Progenitor cell of endocrine pancreas (in vitro differentiated cells): ENCODE measurements around the gene TRIM10. TPM values are rescaled to one million over a fixed set of nuclear protein-coding genes. Genes with fewer than 3 reads are reported as not detected.

Experiments
- DNase-seq: peaks from one replicate; pipeline ENCODE4 v3.0.0; 2021; ENCODE audit warnings: low spot score; ENCODE audit not compliant: unreplicated experiment
- H3K27ac Mint-ChIP-seq: 2 replicates; pipeline ENCODE4 v1.8.0; 2021; ENCODE audit warnings: mild to moderate bottlenecking, moderate library complexity, mixed read lengths
- H3K27me3 Mint-ChIP-seq: 2 replicates; pipeline ENCODE4 v1.8.0; 2021; ENCODE audit warnings: mixed read lengths
- H3K36me3 Mint-ChIP-seq: 2 replicates; pipeline ENCODE4 v1.8.0; 2022; ENCODE audit warnings: mixed read lengths; ENCODE audit not compliant: insufficient read depth
- H3K4me1 Mint-ChIP-seq: 2 replicates; pipeline ENCODE4 v1.8.0; 2021; ENCODE audit warnings: low read depth, mixed read lengths
- H3K4me3 Mint-ChIP-seq: 2 replicates; pipeline ENCODE4 v1.8.0; 2021; ENCODE audit warnings: low read depth, mild to moderate bottlenecking, moderate library complexity, mixed read lengths
- H3K9me3 Mint-ChIP-seq: 2 replicates; pipeline ENCODE4 v1.8.0; 2021; ENCODE audit warnings: low read depth, mixed read lengths
- total RNA-seq: library from RNA; stranded (reverse); gene quantifications from 2 replicates; pipeline ENCODE4 v1.2.1, GENCODE V29; 2021
- TF ChIP-seq, protein P1 (sequence below): fragments of 200-600 bp; sonication (generic); IDR thresholded peaks from one replicate; pipeline ENCODE4 v1.5.0; 2021; ENCODE audit warnings: antibody characterized with exemption, mild to moderate bottlenecking; ENCODE audit not compliant: unreplicated experiment

The TRIM10 gene
- total RNA-seq, 1 donor from 2014 or later = not detected

GRCh38 chr6:30164714-30165113 is 3.7 kb upstream of the TRIM10 start:
- H3K27me3 Mint-ChIP-seq = peaks cover 51% of the 10 kb centered on the region
- no peak for DNase-seq
- H3K9me3 Mint-ChIP-seq = no peaks in the 10 kb centered on the region
- no peak overlapping the region for H3K27ac Mint-ChIP-seq
- TF ChIP-seq, protein P1, sequence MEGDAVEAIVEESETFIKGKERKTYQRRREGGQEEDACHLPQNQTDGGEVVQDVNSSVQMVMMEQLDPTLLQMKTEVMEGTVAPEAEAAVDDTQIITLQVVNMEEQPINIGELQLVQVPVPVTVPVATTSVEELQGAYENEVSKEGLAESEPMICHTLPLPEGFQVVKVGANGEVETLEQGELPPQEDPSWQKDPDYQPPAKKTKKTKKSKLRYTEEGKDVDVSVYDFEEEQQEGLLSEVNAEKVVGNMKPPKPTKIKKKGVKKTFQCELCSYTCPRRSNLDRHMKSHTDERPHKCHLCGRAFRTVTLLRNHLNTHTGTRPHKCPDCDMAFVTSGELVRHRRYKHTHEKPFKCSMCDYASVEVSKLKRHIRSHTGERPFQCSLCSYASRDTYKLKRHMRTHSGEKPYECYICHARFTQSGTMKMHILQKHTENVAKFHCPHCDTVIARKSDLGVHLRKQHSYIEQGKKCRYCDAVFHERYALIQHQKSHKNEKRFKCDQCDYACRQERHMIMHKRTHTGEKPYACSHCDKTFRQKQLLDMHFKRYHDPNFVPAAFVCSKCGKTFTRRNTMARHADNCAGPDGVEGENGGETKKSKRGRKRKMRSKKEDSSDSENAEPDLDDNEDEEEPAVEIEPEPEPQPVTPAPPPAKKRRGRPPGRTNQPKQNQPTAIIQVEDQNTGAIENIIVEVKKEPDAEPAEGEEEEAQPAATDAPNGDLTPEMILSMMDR = no peak
- H3K4me3 Mint-ChIP-seq = no peak overlapping the region
- H3K4me1 Mint-ChIP-seq = no peaks in the 10 kb centered on the region
- no peaks in the 10 kb centered on the region for H3K36me3 Mint-ChIP-seq

- TF ChIP-seq, protein P1 = no peak
- H3K9me3 Mint-ChIP-seq = no peaks in the 10 kb centered on the region
- no peak for DNase-seq
- no peaks in the 10 kb centered on the region for H3K4me1 Mint-ChIP-seq
- no peak overlapping the region for H3K4me3 Mint-ChIP-seq
- no peak overlapping the region for H3K27ac Mint-ChIP-seq
- H3K27me3 Mint-ChIP-seq = peaks cover 52% of the 10 kb centered on the region
- no peaks in the 10 kb centered on the region for H3K36me3 Mint-ChIP-seq
Observed at GRCh38 chr6:30163918-30164654, 3.1 kb upstream of the TRIM10 start.

DNA sequence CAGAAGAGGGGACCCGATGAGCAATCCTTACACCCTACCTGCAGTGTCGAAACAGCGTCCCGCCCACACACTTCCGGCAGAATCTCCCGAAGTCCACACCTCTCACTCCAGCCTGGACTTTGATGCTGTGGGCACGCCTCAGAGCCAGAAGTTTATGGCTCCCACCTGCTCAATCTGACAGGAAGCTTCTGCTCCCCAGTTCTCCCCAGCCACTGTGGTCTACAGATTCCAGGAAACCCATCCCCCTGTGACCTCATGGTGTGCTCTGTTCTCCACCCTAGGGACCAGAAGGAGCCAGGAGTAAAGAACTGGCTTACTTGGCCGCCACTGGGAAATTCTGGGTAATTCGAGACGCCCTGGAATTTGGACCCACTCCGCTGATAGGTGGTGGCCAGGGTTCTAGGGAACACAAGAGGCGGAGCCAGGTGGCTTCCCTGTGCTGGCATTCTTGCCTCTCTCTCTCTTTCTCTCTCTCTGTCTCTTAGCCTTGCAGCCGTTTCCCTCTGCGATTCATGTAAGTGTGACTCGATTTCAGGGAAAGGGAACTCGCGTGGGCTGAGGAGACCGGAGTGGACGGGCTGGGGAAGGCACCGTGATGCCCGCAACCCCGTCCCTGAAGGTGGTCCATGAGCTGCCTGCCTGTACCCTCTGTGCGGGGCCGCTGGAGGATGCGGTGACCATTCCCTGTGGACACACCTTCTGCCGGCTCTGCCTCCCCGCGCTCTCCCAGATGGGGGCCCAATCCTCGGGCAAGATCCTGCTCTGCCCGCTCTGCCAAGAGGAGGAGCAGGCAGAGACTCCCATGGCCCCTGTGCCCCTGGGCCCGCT is 2.3 kb upstream of the TRIM10 start, which contains the start of gene TRIM15:
Gene TRIM15 (plus strand): TSS at position 457 of the 828 bp plus-strand sequence. CDS start 139 bp downstream, at position 596.
- TF ChIP-seq, protein P1 = no peak
- peaks cover 52% of the 10 kb centered on the region for H3K27me3 Mint-ChIP-seq
- DNase-seq = no peak

DNA sequence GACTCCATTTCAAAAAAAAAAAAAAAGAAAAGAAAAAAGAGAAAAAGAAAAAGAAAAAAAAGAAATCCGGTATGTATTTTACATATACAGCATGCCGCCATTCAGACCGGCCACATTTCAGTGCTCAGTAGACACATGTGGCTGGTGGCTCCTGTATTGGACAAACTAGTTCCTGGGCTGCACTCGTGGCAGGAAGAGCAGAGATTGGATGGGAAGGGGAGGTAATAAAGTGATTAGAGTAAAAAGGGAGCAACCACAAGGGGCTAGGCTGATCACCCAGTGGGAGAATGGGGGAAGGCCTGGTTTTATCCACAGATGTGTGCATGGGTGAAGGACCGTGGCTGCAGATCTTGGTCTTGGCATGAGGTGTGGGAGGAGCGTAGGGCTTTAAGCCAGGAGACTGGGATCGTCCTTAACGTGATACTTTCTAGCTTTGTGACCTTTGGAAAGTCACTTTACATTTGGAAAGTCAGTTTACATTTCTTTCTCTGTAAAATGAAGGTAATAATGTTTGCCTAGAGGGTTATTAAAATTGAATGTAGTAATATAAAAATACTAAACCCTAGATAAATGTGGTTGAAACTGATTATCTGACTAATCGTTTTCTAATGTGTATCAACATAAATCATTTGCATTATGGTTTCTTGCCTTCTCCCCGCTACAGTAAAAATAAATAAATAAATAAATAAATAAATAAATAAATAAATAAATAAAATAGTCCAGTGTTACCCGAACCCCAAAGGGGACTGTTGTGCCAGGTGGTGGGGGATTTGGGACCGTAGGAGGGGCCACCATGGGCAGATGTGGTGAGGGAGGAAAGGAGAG is 1.5 kb upstream of the TRIM10 start:
- Mint-ChIP-seq H3K27me3 (peaks cover 50% of the 10 kb centered on the region), H3K36me3 (no peaks in the 10 kb centered on the region), H3K4me1 (no peaks in the 10 kb centered on the region), H3K9me3 (no peaks in the 10 kb centered on the region), H3K27ac (no peak overlapping the region), H3K4me3 (no peak overlapping the region)
- DNase-seq = no peak
- TF ChIP-seq, protein P1 = no peak

More for the DNA sequence above, 2.3 kb upstream of the TRIM10 start, which contains the start of gene TRIM15:
- Mint-ChIP-seq H3K4me1 (no peaks in the 10 kb centered on the region), H3K4me3 (no peak within 1 kb of the TSS), H3K36me3 (no peaks in the 10 kb centered on the region), H3K9me3 (no peaks in the 10 kb centered on the region), H3K27ac (no peak within 1 kb of the TSS)
